Stimulated activated CD4-positive, alpha-beta T cell treated with anti-CD3 and anti-CD28 coated beads, Interleukin-12 subunit alpha, Interleukin-12 subunit beta, amount 100 ng/mL, for 4 hours (primary cell): ENCODE measurements around the gene DNAAF8.
"Not testable (repeated sequence)": the region's sequence is repeated elsewhere in the genome, so short reads cannot be mapped to it uniquely, and the experiment has no call there.

Experiments
- DNase-seq: peaks from one replicate; pipeline ENCODE4 v3.0.0-alpha.2; 2020

The DNAAF8 gene

DNA sequence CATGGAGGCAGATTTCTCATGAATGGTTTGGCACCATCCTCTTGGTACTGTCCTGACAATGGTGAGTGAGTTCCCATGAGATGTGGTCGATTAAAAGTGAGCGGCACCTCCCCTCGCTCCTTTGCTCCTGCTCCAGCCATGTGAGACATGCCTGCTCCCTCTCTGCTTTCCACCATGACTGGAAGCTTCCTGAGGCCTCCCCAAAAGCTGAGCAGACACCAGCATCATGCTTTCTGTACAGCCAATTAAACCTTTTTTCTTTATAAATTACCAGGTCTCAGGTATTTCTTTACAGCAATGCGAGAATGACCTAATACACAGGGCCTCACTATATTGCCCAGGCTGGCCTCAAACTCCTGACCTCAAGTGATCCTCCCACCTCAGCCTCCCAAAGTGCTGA is 20.5 kb downstream of the DNAAF8 start:
- DNase-seq, result no peak

DNA sequence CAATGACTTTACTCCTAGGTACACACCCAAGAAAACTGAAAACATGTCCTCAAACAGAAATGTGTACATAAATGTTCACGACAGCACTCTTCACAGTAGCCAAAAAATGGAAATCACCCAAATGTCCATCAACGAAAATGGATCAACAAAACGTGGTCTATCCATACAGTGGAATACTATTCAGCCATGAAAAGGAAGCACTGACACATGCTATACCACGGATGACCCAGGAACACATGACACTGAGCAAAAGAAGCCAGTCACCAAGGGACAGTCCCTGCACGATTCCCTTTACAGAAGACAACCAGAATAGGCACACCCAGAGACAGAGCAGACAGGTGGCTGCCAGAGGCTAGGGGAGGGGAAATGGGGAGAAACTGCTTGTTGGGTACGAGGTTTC is 21.4 kb downstream of the DNAAF8 start:
- DNase-seq, result no peak

DNA sequence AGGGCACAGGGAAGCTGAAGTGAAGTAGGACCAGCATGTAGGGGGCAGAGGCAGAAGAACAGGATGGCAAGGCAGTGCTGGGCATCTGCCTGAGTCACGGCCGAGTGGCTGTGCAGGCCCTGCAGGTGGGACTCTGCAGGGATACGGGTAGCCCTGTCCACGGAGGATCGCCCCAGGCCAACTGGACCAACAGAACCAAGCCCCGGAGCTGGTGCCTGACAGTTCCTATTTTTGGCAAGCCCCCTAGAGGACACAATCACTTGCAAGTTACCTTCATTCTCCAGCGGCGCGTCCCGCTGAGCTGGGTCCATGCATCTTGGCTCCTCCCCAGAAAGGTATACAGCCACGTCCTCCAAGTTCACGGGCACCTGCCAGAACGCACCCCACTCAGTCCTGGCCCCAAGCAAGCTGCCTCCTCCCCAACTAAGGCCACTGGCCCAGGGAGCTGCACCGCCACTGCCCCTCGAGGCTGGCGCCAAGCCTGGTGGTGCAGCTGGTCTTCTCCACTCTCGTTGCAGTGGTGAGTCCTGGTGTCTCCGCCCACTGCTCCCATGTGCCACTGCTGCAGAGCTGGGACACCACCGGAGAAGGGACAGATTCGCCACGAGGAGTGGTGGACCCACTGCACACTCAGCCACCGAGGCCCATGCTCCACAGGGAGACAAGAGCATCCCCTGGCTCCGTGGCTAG is 26.0 kb downstream of the DNAAF8 start:
- DNase-seq, result no peak

DNA sequence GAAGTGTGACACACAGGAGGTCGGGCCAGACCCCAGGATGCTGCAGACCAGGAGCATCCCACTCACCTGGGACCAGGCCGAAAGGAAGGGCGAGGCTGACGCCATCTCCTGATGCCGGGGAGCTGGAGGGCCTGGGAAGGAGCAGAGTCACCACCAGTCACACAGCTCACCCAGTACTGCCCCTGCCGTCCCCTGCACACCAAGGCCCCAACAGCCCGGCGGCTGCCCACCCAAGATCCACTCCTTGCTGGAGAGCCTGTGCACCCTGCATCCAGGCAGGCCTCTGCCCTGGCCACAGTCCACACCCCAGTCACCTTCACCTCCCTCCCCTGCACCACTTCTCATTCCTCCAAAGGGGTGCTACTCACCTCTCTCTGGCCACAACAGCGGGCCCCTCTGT is 27.9 kb downstream of the DNAAF8 start:
- DNase-seq, result no peak

DNA sequence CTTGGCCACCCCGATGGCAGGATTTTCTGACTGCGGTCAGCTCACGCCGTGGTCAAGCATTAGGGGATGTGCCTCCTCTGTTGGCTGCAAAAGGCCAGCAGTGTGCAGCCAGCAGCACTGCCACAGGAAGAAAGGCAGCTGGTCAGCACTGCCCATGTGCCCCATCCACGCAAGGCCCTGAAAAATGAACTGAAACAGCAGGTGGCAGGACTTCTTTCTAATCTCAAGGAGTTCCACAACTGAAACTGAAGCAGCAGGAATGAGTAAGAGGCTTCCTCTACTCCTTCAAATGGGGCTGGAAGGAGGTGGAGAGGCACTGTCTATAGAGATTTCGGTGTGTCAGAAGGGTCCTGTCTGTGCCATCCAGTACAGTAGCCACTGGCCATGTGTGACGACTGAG is 29.5 kb downstream of the DNAAF8 start:
- no peak for DNase-seq

DNA sequence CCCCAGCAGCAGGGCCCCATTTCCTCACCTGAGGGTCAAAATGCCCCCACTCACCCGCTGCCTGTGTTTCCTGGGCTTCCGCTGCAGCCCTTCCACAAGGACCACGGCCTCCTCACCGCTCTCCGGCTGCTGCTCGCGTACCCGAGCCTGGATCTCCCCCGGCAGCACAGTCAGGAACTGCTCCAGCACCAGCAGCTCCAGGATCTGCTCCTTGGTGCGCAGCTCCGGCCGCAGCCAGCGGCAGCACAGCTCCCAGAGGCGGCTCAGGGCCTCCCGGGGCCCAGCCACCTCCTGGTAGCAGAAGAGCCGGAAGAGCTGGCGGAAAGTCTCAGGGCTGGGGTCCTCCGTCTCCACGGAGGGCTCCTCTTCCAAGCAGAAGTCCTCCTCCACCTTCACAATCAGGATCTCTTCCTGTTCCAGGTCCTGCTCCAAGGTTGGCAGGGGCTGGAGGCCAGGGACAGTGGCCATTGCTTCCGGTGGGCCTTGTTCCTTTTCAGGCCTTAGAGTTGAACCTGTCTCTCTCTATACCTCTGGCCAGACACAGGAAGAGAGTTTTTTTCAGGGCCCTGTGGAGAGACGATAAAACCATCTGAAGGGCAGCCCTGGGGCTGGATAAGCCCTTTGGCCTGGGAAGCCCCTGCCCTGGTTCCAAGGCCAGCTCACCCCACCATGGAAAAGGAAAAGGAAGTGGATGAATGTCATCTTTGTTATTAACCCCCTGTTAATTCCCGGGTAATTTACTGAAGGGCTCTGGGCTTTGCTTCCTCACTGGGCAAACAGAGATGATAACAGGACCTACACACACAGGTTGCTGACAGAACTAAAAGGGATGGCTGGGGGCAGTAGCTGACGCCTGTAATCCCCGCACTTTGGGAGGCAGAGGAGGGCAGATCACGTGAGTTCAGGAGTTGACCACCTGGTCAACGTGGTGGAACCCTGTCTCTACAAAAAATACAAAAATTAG is 31.5 kb downstream of the DNAAF8 start:
- DNase-seq, result no peak

DNA sequence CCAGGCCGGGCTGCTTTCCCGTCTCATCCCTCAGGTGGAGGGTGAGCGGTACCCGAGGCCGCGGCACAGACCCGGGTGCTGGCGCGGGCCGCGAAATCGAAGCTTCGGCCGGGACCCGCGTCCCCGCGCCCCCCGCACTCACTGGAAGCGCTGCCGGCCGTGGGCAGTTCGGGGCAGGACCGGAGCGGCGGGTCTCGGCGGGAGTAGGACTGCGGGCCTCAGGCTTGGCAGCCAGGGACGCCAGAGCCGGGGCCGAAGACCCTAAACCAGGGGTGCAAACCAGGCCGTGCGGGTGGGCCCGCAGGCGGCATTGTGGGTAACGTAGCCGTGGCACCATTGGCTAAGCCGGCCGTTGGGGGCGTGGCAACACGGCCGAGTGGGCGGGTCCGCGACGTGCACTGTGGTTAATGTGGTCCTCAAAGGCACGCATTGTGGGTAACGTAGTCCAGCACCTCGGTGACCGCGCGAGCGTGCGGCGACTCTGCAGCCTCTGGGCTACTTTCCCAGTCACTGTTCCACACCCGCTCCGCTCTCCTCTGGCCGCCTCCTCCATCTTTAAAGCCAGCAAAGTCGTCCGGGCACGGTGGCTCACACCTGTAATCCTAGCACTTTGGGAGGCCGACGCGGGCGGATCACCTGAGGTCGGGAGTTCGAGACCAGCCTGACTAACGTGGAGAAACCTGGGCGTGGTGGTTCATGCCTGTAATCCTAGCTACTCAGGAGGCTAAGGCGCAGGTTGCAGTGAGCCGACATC is 32.7 kb downstream of the DNAAF8 start, which contains the start of gene ZNF500:
Gene ZNF500 (minus strand): TSS at position 288 of the 754 bp plus-strand sequence. CDS start 1,184 bp downstream, outside the sequence.
- DNase-seq, result peak; percentile 98

DNA sequence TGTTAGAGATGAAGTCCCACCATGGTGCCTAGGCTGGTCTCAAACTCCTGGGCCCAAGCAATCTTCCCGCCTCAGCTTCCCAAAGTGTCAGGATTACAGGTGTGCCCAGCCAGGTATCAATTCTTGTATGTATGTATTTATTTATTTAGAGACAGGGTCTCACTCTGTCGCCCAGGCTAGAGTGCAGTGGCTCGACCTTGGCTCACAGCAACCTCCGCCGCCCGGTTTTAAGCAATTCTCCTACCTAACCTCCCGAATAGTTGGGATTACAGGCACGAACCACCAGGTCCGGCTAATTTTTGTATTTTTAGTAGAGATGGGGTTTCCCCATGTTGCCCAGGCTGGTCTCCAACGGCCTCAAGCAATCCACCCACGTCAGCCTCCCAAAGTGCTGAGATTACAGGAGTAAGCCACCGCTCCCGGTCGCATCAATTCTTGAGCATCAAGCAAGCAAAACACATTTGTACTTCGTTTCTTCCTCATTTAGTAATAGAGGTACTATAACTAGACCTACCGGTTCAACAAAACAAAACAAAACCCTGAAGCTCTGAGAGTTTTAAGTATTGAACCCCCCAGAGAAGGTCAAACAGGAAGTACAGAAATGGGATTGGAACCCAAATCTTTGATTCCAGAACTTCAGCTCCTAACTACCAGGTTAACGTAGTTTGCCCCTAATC is 33.7 kb downstream of the DNAAF8 start:
- no peak for DNase-seq

DNA sequence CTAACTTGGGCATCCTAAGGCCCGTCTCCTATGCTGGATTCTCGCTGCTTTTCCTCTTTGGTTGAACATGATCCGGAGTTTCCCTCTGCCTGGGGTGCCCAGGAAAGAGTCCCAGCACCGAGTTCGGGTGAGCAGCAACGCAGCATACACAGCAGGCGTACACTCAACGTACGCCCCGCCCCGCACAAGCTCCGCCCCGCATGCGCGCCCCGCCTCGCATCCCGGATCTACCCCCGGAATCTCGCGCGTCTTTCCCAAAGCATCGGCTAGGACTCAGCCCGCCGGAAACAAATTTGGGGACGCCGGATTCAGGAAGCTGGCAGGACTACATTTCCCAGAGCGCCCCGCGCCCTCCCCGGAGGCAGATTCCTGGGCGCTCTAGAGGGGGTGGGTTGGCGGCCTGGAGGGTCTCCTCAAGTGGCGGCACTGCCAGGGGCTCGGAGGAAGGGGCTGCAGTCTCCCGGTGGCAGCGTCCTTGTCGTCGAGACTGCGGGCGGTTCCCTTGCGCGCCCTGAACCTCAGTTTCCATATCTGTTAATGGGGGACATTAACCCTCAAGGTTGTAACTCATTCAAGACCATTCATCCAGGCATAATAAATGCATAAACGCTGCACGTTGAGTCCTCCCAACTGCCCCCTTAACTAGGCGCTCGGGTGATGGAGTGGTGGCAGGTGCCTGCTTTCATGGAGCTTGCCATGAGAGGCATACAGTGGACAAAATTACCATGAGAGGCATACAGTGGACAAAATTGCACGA is 34.4 kb downstream of the DNAAF8 start:
- peak; percentile 89 for DNase-seq

DNA sequence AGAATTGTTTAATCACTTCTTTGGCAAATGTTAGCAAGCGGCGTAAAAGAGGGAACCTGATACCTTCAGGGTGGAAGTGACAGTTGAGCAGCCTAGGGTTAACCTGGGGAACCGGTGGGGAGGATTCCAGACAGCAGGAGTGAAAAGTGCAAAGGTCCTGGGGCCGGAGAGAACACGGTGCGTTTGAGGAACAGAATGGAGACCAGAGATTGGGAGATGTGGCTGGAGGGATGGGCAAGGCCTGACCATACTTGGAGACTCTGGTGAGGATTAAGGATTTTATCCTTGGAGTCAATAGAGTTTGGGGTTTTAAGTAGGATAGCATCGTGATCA is 34.9 kb downstream of the DNAAF8 start:
- DNase-seq, result no peak

DNA sequence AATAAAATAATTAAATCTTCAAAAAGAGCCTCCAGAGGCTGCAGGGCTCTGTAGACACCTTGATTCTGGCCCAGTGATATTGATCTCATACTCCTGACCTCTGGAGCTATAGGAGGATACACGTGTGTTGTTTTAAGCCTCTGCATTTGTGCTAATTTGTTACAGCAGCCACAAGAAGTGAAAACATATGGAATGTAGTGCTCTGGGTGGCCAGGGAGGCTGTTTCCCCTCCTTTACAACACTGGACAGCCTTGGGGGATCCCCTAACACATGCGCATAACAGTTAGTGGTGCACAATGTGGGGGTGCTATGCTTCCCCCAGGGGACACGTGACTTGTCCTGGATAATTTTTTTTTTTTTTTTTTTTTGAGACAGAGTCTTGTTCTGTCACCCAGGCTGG is 37.3 kb downstream of the DNAAF8 start:
- no peak for DNase-seq

DNA sequence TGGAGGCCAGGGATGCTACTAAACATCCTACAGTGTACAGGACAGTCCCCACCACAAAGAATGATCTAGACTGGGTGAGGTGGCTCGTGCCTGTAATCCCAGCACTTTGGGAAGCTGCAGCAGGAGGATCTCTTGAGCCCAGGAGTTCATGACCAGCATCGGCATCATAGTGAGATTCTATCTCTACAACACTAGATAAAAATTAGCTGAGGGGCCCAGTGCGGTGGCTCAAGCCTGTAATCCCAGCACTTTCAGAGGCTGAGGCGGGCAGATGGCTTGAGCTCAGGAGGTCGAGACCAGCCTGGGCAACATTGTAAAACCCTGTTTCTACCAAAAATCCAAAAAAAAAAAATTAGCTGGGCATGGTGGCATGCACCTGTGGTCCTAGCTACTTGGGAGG is 38.0 kb downstream of the DNAAF8 start:
- no peak for DNase-seq

DNA sequence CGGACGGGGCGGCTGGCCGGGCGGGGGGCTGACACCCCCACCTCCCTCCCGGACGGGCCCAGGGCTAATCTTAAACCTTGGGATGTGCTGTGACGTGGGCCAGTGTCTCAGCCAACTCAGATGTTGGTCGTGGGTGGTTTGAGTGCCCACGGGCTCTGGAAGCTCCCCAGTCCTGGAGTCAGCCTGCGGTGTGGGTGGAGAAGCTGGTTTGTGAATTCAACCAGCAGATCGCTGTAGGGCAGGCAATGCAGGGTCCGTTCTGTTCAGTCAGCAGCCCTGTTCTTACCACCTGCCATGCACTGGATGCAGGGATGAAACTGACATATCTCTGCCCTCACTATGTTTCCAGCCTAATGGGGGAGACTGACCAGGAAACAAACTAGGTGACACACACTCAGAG is 40.7 kb downstream of the DNAAF8 start:
- DNase-seq, result no peak

DNA sequence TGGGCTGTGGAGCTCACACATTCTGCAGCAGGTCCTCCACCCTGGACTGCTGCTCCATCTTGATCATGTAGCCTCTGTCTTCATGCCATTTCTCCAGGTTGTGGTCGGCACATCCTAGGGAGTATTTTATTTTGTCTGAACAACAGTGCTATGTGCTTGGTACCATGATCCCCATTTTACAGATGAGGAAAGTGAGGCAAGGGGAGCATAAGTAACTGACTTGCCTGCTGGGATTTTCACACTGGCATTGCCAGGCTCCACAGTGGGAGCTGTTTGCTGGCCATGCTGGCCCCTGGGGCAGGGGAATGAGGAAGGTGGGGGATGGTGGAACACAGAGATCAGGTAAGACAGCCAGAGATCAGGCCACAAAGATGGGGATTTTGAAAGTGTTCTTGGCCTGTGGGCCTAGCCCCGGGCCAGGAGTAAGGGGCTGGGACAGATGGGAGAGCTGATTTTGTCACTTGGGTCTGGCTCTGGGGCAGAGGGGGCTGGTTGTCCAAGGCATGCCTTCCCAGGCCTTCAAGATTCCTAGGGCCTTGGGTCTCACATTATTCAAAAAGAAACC is 41.9 kb downstream of the DNAAF8 start:
- no peak for DNase-seq

DNA sequence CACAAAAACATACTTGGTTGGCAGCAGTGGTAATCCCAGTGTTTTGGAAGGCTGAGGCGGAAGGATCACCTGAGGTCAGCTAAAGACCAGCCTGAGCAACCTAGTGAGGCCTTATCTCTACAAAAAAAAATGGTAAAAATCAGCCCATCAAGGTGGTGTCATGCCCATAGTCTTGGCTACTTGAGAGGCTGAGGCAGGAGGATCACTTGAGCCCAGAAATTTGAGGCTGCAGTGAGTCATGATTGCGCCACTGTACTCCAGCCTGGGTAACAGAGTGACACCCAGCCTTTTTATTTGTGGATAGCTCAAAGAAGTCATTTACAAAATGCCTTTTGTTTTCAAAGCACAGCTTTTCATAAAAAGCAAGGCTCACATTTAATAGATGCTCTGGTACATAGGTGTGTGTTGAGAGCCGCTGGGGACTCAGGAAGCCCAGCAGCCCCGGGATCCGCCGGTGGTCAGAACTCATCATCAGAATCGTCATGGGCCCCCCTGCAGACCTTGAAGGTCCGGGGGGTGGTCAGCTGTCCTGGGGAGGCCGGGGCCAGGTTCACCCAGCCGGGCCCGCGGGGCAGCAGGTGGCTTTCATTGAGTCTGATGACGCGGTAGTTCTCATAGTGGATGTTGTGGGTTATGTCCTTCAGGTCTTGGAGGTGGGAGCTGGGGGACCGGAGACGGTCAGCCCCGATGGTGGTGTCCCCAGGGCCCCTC is 43.2 kb downstream of the DNAAF8 start:
- no peak for DNase-seq

DNA sequence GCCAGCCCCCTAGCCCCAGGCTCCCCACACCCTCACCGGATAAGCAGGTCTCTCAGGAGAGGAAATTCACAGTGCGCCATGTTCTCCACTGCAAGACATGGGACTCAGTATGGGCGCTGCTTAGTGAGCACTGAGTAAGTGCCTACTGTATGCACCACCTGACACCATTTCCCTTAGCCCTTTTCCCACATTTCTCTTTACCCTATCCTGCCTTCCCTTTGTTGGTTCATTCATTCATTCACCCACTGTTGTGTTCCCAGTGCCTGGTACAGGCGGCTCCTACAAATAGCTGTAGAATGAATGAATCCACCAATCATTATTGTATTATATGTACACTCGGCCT is 43.7 kb downstream of the DNAAF8 start:
- DNase-seq, result no peak

DNA sequence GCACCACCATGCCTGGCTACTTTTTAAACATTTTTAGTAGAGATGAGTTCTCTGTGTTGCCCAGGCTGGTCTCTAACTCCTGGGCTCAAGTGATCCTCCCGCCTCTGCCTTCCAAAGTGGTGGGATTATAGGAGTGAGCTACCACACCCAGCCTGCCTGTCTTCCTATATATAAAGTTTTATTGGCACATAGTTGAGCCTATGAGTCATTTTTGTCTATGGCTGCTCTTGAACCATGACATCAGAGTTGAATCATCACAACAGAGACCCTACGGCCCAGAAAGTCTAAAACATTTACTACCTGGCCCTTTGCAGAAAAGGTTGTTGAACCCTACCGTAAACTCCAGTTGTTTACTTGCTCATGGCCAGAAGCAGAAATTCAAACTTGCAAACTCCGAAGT is 45.9 kb downstream of the DNAAF8 start:
- no peak for DNase-seq

DNA sequence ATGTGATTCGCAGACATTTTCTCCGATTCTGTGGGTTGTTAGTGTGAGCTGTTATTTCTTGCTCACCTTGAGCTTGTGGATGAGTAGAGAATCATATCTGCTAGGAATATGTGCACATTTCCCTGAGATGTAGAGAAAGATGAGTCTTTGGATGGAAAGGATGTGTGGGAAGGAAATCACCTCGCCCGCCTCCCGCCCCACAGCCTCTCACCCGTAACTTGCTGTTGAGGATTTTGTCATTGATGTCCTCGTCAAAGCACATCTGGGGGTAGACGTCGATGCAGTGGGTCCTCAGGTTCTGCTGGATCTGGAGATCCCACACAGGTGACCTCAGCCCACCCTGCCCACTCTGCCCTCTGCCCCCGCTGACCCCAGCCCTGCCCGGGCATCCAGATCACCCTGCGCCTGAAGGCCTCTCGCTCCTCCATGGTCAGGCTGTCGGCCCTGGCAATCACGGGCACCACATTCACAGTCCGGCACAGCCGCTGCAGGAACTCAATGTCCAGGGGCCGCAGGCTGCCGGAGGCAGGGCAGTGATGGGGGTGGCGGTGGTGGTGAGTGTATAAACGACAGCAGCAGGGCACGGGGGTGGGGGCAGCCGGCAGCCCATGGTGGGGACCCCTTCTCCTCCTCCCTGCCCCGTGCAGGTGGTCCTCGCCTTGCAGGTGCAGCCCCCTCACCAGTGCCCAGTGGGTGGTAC is 49.1 kb downstream of the DNAAF8 start:
- DNase-seq, result no peak

DNA sequence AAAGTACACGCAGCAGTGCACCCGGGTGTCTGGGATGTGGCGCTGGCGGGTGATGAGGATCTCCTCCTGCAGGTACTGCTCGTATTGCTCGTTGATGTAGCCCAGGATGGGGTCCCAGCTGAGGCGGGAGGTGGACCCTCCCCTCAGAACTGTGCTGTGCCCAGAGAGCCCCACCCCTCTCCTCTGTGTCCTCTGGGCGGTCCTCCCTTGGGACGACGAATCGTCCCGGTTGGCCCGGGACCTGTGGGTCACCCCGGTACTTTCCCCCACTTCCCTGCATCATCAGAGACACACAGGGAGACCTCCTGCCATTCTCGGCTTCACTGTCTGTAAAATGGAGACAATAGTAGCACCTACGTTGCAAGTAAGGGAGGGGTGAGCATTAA is 49.6 kb downstream of the DNAAF8 start:
- no peak for DNase-seq

DNA sequence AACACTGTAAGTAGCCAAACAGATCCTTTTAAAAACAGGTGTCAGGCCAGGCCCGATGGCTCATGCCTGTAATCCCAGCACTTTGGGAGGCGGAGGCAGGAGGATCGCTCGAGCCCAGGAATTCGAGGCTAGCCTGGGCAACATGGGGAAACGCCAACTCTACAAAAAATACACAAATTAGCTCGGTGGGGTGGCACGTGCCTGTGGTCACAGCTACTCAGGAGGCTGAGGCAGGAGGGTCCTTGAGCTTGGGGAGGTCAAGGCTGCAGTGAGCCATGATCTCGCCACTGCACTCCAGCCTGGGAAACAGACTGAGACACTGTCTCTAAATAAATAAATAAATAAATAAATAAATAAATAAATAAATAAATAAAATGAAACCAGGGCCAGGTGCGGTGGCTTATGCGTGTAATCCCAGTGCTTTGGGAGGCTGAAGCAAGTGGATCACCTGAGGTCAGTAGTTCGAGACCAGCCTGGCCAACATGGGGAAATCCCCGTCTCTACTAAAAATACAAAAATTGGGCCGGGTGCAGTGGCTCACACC is 50.2 kb downstream of the DNAAF8 start:
- DNase-seq, result not testable (repeated sequence)
